Stimulated activated CD8-positive, alpha-beta memory T cell treated with anti-CD3 and anti-CD28 coated beads, Interleukin-12 subunit alpha, Interleukin-12 subunit beta, amount 100 ng/mL, for 4 hours (primary cell): ENCODE measurements around the gene ZBTB46.

Experiments used
- DNase-seq: peaks from one replicate; pipeline ENCODE4 v3.0.0-alpha.2; 2020; ENCODE audit warnings: low read depth

ZBTB46 gene

DNA sequence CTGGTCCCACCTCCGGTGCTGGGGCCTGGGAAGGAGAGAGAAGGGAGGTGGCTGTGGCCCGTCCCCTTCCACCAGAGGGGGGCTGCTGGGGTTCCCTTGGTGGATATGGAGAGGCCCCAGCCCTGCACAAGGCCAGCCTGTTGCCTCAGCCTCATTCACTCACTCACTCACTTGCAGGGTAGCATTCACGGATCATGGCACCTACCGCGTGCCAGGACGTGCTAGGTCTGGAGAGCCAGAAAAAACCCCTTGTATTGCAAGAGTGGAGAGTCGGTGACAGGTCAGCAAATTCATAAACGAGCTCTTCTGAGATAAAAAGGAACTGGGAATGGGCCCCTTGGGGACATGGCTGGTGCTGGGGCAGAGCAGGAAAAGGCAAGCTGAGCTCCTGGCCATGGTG lies 6.4 kb upstream of the ZBTB46 start:
- no peak for DNase-seq

DNA sequence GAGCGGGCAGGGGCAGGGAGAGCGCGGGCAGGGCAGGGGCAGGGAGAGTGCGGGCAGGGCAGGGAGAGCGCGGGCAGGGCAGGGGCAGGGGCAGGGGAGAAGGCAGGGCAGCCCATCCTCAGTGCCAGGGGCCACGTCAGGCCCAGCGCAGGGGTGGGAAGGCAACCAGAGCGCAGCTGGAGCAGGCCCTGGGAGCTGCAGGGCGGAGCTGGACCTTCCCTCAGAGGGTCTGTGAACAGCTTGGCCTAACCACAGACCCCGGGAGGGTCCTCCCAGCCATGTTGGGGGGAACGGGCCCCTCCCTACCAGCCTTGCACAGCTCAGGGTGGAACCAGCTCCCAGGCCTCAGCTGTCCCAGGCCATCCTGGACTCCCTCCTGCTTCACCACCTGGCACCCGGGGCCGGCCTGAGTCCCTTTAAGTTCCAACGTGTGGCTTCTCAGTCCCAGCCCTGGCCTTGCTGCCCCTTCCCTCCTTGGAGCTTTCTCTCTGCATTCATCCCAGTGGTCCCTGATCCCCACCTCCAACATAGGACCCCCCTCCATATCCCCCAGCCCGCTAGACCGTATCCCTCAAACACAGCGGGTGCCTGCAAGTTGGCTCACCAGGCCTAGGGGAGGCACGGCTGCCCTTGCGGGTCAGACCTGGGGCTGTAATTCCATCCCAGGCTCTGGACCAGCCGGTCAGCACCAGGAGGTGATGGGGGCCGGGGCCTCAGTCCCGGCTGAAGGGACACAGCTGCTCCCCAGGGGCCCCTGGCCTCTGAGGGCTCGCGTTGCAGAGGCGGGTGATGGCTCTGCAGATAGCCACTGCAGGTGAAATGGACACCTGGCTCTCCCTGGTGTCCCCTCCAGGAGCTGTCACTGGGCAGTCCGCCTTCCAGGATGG lies 5.6 kb upstream of the ZBTB46 start:
- no peak for DNase-seq

DNA sequence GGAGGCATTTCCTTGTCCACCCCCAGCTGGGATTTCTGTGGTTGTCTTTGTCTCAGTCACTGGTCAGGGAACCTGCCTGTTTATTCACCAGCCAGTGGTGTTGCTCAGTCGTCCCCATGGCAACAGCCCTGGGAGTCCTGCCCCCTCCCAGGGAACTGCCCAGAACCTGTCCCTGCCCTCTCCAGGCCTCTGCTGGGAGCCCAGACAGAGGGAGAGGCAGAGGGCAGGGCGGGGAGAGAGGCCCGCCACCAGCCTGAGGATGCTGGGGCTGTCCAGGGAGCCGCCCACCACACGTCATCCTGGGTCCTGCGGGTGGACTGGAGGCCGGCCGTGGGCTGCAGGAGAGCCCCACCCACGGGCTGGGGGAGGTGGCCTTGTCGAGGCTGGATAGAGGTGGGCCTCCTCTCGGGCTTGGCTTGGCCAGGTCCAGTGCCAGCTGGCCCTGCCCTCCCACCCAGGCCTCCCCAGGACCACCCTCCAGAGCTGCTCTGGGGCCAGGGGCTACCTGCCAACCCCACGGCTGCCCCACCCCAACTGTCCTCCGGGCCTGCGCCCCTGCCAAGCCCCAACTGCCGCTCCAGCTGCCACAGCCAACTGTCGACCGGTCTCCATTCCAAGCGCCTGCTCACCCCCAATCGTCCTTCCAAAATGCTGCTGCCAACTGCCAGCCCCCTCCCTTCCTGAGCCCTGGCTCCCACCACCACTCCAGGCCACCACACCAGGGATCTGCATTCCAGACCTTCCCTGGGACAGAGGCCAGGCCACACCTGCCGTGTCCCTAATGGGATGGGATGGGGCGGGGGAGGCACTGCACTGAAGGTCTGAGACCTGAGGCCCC lies 4.2 kb upstream of the ZBTB46 start:
- no peak for DNase-seq

DNA sequence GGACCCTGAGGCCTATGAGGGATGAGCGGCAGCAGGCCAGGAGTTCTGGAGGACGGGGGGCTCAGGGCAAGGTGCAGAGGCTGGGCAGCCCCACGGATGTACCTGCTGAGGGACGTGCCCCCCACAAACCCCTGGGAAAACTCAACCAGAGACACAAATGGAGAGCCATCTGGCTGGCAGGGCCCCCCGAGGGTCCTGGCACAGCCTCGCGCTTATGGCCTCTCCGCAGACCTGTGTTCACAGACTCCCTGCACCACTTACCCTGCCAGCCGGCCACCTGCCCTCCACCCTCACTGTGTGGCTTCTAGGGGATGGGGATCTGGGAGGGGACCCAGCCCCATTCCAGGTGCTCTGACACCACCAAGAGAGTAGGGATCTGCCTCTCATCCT lies 3.4 kb upstream of the ZBTB46 start:
- no peak for DNase-seq

DNA sequence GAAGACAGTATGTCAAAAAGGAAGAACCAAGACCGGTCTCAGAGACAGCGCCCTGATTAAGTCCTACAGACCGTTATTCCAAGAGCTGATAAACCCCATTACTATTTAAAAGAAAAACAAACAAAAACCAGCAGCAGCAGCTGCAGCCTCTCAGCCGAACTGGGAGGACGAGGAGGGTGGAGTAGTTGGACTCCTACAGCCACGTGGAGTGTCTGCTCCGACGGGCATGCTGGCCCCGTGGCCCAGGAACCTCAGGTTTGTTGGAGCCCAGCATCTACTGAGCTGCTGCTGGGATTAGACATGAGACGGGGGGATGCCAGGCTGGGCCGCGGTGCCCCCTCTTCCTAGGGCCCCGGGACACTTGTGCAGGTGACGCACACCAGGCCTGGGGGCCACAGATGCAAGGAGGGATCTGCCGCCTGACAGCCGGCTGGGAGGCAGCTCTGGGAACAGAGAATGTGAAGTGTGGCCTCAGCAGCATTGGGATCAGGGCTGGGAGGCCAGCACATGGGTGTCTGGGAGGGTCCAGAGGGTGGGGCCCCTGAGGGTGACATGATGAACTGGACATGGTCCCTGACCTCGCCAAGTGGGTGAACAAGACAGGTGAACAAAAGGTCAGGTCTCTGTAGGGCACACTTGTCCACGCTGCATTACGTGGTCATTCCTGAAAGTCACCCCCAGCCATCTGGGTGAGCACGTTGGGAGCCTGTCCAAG lies 2.9 kb upstream of the ZBTB46 start:
- DNase-seq: no peak

DNA sequence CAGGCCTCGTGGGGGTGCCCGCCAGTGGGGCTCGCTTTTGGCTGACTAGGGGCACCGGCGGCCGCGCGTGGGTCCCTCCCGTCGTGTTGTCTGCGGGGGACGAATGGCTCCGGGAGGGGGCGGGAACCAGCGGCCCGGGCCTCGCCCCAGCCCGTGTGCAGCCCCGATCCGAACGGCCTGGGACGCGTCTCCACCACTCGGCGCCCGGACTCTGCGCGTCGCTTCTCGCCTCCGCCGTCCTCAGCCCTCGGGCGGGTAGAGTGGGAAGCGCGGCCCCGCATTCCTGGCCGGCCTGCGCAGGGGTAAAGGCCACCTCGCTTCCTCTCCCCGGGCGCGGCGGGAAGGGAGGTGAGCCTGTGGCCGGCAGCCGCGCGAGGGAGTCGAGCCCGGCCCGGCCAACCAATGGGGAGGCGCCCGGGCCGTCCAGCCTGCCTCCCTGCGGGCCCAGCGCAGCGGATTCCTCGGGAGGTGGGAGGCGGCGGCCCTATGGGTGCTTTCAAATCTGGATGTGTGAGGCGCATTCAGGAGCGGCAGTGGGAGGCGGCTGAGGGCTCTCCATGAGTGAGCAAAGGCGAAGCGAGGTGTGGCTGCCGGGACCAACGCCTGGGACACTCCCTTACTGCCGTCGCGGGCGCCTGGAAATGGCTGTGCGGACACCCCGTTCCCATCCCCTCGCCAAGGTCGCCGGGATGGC lies 1.1 kb upstream of the ZBTB46 start:
- DNase-seq: no peak

DNA sequence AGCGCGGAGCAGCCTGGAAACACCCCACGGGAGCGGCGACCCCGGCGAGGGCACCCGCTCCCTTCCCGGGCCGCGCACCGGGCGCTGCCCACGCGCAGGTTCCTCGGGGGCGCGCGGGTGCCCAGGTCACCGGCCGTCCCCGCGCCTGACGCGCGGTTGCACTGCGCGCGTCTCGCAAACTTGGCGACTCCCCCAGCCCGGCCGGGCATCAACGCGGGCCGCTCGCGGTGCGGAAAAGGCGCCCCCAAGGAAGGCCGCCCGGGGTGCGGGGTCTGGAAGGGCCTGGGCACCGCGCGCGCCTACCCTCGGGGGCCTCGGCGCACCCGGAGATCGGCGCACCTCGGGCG lies 555 bp upstream of the ZBTB46 start:
- DNase-seq: no peak

DNA sequence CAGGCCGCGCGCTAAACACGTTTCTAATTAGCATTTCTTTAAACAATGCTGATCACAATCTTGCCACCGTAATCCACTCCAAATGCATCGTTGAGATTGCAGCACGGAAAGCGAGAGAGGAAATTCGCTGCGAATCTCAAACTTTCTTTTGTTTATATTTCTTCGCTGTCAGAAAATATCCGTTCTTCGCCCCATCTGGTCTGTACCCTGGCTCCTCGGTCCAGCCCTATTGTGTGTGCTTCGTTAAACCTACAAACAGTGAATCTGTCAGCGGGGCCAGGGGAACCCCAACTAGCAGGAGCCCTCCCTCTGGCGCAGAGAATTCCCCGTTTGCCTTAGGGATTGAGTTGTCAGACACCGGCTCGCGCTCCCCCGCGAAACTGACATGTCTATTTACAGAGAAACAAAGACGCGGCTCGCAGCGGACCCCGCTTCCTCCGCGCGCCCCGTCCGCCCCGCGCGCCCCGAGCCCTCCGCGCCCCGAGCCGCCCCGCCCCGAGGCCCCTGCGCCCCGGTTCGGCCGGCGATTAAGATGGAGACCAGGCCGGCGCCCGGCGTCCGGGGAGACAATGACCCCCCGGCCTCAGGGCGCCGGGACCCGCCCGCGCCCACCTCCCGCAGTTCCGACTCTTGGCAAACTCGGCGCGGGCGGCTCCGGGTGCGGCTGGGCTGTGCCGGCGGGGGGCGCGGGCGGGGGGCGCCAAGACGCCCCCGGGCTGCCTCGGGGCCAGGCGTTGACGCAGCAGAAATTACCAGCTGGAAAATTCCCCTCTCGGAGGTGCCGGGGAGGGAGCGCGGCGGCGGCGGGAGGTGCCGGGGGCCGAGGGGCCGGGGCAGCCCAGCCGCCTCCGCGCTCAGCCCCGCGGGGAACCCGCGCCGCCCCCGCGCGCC lies 874 bp downstream of the ZBTB46 start:
- no peak for DNase-seq

DNA sequence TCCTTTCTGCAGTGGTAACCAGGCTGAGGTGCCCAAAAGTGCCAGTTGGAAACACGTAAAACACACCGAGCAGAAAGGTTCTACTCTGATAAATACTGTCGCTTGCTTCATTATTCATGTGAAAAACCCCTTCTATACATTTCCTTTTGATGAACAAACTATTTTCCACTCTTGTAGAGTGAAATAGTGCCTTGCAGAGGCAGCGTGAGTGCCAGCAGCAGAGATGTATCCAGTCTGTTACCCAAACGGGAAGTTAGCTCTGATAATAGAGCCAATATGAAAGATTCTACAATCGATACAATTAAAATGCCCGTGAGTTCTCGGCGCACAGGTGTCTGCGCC lies 1.5 kb downstream of the ZBTB46 start:
- no peak for DNase-seq

DNA sequence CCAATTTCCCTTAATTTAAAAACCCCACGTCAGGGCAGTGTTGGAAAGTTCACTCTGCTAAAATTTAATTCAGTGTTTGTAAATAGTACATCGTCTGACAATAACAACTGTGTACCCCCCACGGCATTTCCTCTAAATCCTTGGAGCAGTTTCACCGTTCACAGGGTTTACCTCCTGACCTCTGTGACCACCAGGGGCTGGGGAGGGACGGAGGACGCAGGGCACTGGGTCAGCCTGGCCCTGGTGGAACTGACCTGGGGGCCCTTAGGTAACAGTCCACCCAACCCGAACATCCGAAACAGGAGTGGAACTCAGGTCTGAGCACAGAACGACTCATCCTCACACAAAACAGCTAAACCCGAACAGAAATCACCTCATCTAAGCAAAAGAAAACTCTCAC lies 2.1 kb downstream of the ZBTB46 start:
- DNase-seq: no peak

DNA sequence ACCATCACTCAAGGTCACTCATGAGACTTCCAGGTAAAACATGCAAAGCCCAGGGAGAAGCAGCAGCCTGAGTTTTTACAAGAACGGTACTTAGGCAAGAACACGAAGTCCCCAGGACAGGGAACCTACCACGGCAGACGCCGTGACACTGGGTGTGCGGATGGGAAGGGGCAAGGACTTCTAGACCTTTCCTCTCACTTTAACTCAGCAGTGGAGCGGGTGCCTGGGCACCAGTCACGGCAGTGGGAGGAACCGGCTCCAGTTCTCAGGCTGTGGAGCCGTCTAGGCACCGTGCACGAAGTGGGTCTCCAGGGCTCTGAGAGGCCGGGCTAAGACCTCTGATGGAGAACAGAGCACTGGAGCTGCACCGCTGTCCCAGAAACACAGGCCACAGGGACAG lies 2.5 kb downstream of the ZBTB46 start:
- no peak for DNase-seq

DNA sequence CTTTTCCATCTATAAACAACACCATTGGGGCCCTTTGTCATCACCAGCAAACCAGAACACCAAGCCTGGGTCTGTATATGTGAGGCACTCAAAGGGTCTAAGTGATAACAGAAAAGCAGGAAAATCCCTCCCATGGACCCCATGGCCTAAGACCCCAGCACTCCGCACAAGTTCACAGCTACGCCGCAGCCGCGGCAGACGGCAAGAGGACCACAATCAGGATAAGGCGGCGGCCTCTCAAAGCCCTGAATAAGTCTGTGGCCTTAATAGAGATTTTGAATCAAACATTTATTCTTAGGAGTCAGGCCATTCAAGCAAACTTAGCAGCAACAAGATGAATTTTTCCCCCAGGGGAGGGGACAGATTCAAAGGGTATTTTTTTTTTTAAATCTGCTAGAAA lies 2.9 kb downstream of the ZBTB46 start:
- no peak for DNase-seq

DNA sequence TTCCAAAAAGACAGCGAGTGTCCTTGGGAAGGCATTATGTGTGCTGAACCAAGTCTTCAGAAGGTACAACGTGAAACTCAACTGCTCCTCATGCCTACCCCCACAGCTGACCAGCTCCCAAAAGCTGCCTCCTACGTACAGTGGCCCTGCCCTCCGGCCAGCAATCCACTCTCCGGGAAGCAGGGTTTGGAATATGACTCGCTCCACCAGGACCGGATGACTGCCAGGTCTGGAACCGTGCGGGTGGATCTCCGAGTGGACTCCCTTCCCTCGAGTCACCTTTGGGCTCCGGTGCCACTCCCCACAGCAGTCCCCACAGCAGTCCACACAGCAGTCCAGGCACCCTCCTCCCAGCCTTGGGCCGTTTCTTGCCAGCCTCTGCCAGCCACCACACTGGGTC lies 4.3 kb downstream of the ZBTB46 start:
- DNase-seq: no peak

DNA sequence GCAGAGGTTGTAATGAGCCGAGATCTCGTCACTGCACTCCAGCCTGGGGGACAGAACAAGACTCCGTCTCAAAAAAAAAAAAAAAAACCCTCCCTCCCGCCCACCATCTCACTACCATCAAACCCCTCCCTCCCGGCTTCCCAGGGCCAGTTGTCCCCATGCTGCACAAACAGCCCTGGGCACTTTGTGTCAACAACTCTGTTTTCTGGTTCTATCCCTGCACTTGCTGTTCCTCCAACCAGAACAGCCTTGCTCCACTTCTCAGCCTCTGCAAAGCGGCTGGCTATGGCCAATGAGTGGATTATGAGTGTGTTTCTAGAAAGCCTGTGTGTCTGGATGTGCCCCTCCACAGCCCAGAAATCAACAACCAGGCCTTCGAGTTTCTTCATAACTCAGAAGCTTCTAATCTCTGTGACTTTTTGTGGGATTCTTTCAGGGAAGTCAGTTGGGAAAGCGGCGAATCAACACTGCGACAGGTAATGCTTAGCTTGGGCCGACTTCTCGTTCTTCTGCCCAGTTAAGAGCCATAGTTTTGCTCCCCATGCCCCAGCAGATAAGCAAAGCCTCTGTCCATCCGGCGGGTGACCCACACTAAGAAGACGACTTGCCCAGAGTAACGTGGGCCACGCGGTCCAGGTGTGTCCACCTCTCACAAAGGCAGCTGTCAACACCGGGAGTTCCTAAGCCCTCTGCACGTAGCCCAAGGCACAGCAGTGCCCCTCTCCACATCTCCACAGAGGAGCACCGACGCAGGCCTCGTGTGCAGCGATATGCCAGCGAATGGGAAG lies 5.5 kb downstream of the ZBTB46 start:
- DNase-seq: no peak

DNA sequence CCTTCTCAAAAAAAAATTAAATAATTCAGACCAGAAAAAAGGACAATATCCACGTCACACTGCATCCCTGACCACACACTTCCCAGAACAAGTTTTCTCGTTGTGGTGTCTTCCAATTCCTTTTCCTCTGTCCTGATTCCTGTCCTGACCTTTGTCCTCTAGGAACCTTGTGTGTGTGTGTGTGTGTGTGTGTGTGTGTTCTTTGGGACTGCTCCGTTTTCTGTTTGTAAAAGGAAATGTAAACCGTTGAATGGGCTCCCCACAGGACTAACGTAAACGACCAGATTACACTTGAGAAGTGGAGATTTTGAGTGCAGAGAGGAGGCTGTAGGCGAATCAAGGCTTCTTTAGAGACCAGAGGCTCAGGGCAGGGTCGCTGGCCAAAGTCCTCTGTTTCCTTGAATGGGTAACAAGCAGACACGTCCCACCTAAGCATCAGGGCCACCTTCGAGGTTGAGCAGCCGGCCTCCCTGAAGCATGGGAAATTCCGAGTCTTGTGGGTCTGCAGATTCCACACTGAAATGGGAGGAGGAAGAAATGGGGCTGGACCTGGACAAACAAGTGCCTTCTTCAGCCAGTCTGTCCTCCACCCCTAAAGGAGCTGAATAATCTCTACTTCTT lies 7.3 kb downstream of the ZBTB46 start:
- no peak for DNase-seq

DNA sequence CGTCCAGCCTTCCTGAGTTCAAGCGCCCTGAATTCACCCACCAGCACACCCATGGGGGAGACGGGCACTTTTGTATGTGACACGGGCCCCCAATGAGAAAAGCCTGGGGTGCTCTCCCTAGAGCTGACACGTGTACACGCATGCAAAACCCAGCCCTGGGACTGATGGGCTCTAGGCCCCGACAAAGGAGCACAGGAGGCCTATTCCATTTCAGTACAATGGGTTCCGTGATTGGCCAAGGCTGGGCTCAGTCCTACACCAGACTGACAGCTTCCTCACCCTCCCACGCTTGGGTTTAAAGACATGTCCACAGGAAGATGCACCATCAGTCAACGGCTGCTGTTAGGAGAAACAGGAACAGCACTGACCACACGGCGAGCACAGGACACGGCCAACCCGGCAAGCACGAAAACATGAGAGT lies 8.8 kb downstream of the ZBTB46 start:
- no peak for DNase-seq

DNA sequence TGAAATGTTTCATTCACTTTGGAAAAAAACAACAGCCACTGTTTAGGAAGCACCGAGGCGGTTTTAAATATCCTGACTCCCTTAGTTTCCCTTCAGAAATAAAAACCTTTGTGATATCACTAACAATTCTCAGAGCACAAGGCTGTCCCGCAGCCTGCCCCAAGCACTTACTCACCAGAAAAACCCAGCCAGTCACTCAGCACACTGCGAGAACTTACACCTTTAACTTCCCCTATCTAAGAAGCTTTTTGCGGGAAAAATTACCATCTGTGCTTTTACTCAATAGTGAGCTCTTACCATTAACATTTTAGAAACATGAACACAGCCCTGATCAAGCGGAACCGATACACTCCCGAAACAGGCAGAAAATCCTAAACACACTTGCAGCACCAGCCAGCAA lies 9.3 kb downstream of the ZBTB46 start:
- DNase-seq: no peak

DNA sequence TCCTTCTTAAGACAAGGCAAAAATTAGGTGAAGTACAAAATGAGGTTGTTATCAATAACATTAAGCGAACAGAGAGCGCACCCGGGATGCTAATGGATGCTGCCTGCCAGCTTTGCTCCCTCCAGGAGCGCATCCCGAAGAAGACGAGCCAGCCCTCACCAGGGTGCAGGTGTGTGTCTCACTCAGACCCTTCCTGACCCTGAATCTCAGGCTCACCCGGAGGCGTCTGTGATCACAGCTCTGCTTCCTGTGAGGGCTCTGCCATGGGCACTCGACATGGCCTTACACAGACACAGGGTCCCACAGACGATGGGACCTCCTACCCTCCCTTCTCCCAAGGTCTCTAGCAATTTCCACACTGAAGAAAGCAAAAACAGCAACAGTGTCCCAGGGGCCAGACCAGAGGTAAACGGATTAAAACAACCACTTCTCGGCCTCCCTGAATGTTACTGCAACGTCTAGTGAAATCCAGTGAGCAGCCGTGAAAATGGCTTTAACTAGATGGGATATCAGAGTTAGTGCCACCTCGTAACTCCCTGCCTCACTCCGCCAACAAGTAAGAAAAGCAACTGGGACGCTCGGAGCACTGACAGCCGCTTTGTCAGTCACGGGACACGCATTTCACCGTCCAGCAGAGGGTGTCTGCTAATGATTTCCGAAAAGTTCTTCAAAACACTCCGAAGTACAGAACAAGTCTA lies 11.7 kb downstream of the ZBTB46 start:
- no peak for DNase-seq

DNA sequence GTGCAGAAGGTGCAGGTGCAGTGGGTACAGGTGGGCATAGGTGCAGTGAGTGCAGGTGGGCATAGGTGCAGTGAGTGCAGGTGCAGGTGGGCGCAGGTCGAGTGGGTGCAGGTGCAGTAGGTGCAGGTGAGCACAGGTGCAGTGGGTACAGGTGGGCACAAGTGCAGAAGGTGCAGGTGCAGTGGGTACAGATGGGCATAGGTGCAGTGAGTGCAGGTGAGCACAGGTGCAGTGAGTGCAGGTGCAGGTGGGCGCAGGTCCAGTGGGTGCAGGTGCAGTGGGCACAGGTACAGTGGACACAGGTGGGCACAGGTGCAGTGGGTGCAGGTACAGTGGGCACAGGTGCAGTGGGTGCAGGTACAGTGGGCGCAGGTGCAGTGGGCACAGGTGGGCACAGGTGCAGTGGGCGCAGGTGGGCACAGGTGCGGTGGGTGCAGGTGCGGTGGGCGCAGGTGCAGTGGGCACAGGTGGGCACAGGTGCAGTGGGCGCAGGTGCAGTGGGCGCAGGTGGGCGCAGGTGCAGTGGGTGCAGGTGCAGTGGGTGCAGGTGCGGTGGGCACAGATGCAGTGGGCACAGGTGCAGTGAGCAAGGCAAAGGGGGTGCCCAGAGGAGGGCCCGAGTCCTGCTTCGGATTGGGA lies 15.3 kb downstream of the ZBTB46 start:
- no peak for DNase-seq
